ENCODE measurements around the gene SLC25A39. TPM values are rescaled to one million over a fixed set of nuclear protein-coding genes. Genes with fewer than 3 reads are reported as not detected.

Gene SLC25A39
- total and polyA plus RNA-seq, 2 of the 4 experiments (the other 2 are of a cell fraction): 49.1 to 99.7 TPM

- Histone ChIP-seq H2AK5ac (ENCODE audit: low read depth, low read length) (no peak overlapping the region), H2BK120ac (ENCODE audit: low read depth, low read length) (no peak overlapping the region), H3K4me3 (ENCODE audit: insufficient read depth, low read depth, low read length) (no peak overlapping the region), H3K9ac (ENCODE audit: low read depth, low read length) (no peak overlapping the region), H2AK9ac (replicated peaks; ENCODE audit: low read depth, low read length, poor library complexity) (no peak overlapping the region), H2BK5ac (ENCODE audit: low read depth, low read length, poor library complexity, severe bottlenecking) (no peak overlapping the region), H3K4ac (ENCODE audit: low read depth, low read length) (no peak overlapping the region), H2AFZ (replicated peaks; ENCODE audit: low read length, poor library complexity) (no peak overlapping the region), H3K9me1 (ENCODE audit: insufficient read depth, low read length) (no peaks in the 10 kb centered on the region), H4K20me1 (ENCODE audit: insufficient read depth, low read length) (peaks cover 16% of the 10 kb centered on the region; the same call in 1 of the 2 replicates), H3K36me3 (ENCODE audit: control insufficient read depth, insufficient read depth, low read length) (peaks cover 43% of the 10 kb centered on the region), H2BK20ac (ENCODE audit: low read depth, low read length) (no peak overlapping the region), H3K4me1 (ENCODE audit: control insufficient read depth, insufficient read depth, low read length) (no peaks in the 10 kb centered on the region), H3K27me3 (ENCODE audit: control insufficient read depth, insufficient read depth, low read length) (no peaks in the 10 kb centered on the region), H3K18ac (ENCODE audit: low read depth, low read length) (no peak overlapping the region), H4K5ac (ENCODE audit: low read depth, low read length) (no peak overlapping the region), H3K4me2 (ENCODE audit: low read depth, low read length) (no peak overlapping the region), H3K79me1 (ENCODE audit: low read depth in 1 of 2, low read length in 2 of 2) (peaks cover 0 to 13% of the 10 kb centered on the region in 2 experiments; a peak in 1 of 4 replicates), H2BK15ac (ENCODE audit: low read depth, low read length) (no peak overlapping the region), H3K27ac (ENCODE audit: insufficient read depth, low read length) (no peak overlapping the region), H4K8ac (ENCODE audit: low read depth in 2 of 2, low read length in 2 of 2) (no peak overlapping the region), H3K14ac (replicated peaks; ENCODE audit: low read depth, low read length) (no peak overlapping the region), H3K56ac (ENCODE audit: extremely low read depth, insufficient read depth, low read length) (no peak overlapping the region), H3K23ac (ENCODE audit: low read depth, low read length) (no peak overlapping the region), H4K91ac (ENCODE audit: insufficient read depth, low read depth, low read length) (no peak overlapping the region), H3K9me3 (ENCODE audit: control insufficient read depth, insufficient read depth, low read length) (no peaks in the 10 kb centered on the region)
- intact Hi-C loops (cut with micrococcal nuclease): no loop called here
- WGBS, 2 experiments (ENCODE audit: extremely low coverage in 2 of 2, insufficient read length in 1 of 2): 91% methylated on average over 16 of the region's 36 CpGs; no CpG with 5 or more reads in 1 of the 2 experiments
- in situ Hi-C loops (cut with MboI; ENCODE audit: low sequenced_read_pairs): no loop called here
- no peak for ATAC-seq (ENCODE audit: low read depth)
- dilution Hi-C loops (cut with HindIII; ENCODE audit: low sequenced_read_pairs, unreplicated experiment): no loop called here
- POLR2A ChIA-PET (ENCODE audit: unreplicated experiment): no interaction called here
- BruUV-seq (replicated peaks): TSS peak; percentile 93
- DNase-seq: no peak
- CTCF ChIA-PET: no interaction called here
- no peak for TF ChIP-seq MXI1 (IDR thresholded peaks at IDR 0.05; ENCODE audit: borderline replicate concordance, low read depth, low read length)
- TF ChIP-seq CTCF (conservative IDR thresholded peaks at IDR 0.05; ENCODE audit: low read depth, low read length): no peak
- TF ChIP-seq BHLHE40 (IDR thresholded peaks at IDR 0.05; ENCODE audit: low read depth, low read length): no peak
- no peak for TF ChIP-seq MAFK (IDR thresholded peaks at IDR 0.05; ENCODE audit: low read depth, low read length)
- TF ChIP-seq CHD1 (IDR thresholded peaks at IDR 0.05; ENCODE audit: low read depth, low read length): no peak
- TF ChIP-seq POLR2A (IDR thresholded peaks at IDR 0.05; ENCODE audit: low read depth, low read length): no peak
- TF ChIP-seq ELK1 (IDR thresholded peaks at IDR 0.05; ENCODE audit: borderline replicate concordance, low read depth, low read length): no peak
- TF ChIP-seq RFX5 (IDR thresholded peaks at IDR 0.05; ENCODE audit: low read depth, low read length): no peak
- TF ChIP-seq SMC3 (IDR thresholded peaks at IDR 0.05; ENCODE audit: low read depth, low read length): no peak
- no peak for TF ChIP-seq MAZ (IDR thresholded peaks at IDR 0.05; ENCODE audit: borderline replicate concordance, low read depth, low read length)
- no peak for TF ChIP-seq RCOR1 (IDR thresholded peaks at IDR 0.05; ENCODE audit: insufficient replicate concordance, low read length)
- TF ChIP-seq FOS (IDR thresholded peaks at IDR 0.05; ENCODE audit: low read depth, low read length): no peak
- TF ChIP-seq USF2 (IDR thresholded peaks at IDR 0.05; ENCODE audit: low read depth, low read length): no peak
- TF ChIP-seq CEBPB (IDR thresholded peaks at IDR 0.05; ENCODE audit: low read depth, low read length): no peak
- TF ChIP-seq RAD21 (IDR thresholded peaks at IDR 0.05; ENCODE audit: low read length): no peak
These were observed 27.6 kb upstream of the SLC25A39 start for GRCh38 chr17:44351961-44352827.

All from IMR-90 (cell line).